GM12891 (cell line): ENCODE results near the gene AGPAT4.

Source experiments
- POLR2AphosphoS5 ChIP-seq: IDR thresholded peaks from 2 replicates; pipeline ENCODE4 v1.6.1; 2011; ENCODE audit warnings: low read depth, low read length, control low read depth
- TAF1 ChIP-seq: IDR thresholded peaks from 2 replicates; pipeline ENCODE4 v1.6.1; 2011; ENCODE audit warnings: low read depth, low read length, control low read depth

DNA sequence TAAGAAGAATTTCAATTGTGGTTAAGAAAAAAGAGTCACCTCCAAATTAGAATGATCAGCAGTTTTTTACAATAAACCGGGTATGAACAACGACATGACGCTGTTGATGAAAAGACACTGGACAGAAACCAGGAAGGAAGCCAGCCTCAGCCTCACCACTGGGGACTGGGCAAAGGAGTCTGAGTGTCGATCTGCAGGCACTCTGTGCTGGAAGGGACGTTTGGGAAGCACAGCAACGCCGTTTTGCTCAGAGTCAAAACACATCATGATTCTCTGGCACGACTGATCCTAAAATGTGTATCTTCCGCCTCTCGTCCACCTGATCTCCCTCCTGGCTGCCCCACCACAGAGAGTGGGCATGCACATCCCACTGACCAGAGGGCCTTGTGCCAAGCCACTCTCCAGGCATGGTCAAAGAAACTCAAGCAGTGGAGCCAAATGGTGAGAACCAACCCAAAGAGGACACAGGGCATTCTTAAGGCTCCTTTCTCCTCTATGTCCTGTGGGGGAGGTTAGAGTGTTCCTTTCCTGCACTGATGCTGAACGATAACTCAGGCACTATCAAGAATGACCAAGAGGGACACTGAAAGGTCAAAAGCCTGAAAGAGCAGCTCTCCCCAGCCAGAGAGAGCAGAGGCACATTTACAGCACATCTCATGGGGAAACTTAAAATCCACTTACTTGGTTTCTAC, 68.8 kb downstream of the AGPAT4 start:
- TF ChIP-seq POLR2AphosphoS5, result no peak
- no peak for TF ChIP-seq TAF1
